Epithelial cell of esophagus (primary cell): ENCODE data around the gene HAUS8.
A peak's percentile ranks its signal among the peaks of the same experiment; 100 is the strongest.

Experiments
- DNase-seq: peaks from one replicate; pipeline ENCODE4 v3.0.0; 2010; ENCODE audit warnings: low read depth
- H3K4me3 ChIP-seq: 2 replicates; pipeline ENCODE4 v1.5.1; 2011; ENCODE audit warnings: mild to moderate bottlenecking, low read length, control low read depth
- TF ChIP-seq, protein P1 (sequence below): IDR thresholded peaks from 2 replicates; pipeline ENCODE4 v1.5.1; 2011; ENCODE audit warnings: low read depth, mild to moderate bottlenecking, low read length, control low read depth, inconsistent platforms; ENCODE audit not compliant: insufficient read depth; ENCODE audit errors: missing control alignments

The HAUS8 gene, protein sequence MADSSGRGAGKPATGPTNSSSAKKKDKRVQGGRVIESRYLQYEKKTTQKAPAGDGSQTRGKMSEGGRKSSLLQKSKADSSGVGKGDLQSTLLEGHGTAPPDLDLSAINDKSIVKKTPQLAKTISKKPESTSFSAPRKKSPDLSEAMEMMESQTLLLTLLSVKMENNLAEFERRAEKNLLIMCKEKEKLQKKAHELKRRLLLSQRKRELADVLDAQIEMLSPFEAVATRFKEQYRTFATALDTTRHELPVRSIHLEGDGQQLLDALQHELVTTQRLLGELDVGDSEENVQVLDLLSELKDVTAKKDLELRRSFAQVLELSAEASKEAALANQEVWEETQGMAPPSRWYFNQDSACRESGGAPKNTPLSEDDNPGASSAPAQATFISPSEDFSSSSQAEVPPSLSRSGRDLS

DNA sequence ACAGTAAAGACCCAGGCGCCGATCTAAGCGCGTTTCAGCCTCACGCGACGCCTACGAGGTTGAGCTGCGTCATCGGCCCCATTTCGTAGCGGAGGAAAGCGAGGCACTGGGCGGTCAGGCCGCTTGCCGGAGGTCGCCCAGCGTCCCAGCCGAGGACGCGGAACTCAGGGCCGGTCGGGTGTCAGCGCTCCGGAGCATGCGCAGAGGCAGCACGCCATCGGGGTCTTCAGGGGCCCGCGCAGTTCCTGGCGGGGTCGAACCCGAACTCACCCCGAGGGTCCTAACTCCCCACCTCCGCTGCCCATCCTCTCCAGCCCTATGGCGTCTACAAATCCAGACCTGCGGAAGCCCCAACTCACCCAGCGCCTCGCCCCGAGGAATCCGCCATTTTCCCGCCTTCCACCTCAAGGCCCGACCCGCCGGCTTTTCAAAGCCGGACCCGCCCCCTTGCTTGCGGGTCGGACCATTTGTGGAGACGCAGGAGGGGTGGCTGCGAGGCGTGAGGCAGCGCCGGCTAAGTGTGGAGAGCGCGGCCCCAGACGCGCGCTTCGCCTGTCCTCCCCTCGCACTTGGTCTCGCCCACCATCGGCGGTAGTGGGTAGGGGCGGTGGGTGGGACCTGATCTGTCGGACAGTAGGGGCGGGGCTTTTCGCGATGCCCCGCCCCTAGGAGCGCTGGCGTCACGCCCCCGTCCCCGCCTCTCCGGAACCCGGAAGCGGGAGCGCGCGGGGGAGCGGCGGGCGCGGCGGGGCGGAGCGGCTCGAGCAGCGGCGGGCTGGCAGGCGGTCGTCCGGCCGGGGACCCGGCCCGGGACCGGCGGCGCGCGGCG is at the start of gene HAUS8, which contains the start of gene MYO9B:
TSS of gene HAUS8 (minus strand) at position 418 of the 829 bp plus-strand sequence. CDS start at position 388, 30 bp downstream.
TSS of gene MYO9B (plus strand) at position 743 of the 829 bp plus-strand sequence. CDS start 25,941 bp downstream, outside the sequence.
- TF ChIP-seq, protein P1, sequence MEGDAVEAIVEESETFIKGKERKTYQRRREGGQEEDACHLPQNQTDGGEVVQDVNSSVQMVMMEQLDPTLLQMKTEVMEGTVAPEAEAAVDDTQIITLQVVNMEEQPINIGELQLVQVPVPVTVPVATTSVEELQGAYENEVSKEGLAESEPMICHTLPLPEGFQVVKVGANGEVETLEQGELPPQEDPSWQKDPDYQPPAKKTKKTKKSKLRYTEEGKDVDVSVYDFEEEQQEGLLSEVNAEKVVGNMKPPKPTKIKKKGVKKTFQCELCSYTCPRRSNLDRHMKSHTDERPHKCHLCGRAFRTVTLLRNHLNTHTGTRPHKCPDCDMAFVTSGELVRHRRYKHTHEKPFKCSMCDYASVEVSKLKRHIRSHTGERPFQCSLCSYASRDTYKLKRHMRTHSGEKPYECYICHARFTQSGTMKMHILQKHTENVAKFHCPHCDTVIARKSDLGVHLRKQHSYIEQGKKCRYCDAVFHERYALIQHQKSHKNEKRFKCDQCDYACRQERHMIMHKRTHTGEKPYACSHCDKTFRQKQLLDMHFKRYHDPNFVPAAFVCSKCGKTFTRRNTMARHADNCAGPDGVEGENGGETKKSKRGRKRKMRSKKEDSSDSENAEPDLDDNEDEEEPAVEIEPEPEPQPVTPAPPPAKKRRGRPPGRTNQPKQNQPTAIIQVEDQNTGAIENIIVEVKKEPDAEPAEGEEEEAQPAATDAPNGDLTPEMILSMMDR = no peak
- H3K4me3 ChIP-seq = peak within 1 kb of the TSS; percentile 89
- DNase-seq = peak; percentile 100

DNA sequence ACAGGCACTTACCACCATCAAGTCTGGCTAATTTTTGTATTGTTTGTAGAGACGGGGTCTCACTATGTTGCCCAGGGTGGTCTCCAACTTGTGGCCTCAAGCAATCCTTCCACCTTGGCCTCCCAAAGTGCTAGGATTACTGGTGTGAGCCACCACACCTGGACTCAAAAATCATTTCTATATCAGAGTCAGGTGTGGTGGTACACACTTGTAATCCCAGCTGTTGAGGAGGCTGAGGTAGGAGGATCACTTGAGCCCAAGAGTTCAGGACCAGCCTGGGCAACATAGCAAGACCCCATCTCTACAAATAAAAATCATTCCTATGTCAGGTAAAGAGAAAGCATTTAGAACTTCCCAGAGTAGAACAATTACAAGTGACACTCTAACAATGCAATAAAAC is 48.8 kb upstream of the HAUS8 start:
- DNase-seq = no peak
- H3K4me3 ChIP-seq = no peak overlapping the region
- TF ChIP-seq, protein P1 = no peak

DNA sequence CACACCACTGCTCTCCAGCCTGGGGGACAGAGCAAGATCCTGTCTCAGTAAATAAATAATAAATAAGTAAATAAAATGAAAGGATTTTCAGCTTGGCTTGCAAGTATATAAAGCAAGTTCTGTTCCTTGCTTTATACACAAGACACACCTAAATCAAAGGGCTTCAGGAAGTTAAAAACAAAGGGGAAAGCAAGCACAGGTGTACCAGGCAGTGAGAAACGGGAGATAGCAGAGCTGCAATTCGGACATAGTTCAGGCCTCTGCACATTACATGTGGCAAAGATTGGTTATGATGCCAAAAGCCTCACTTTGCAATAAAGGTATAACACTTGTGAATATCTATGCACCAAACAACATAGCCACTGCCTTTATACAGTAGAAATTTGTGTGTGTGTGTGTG is 47.8 kb upstream of the HAUS8 start:
- TF ChIP-seq, protein P1 = no peak
- H3K4me3 ChIP-seq = no peak overlapping the region
- no peak for DNase-seq

DNA sequence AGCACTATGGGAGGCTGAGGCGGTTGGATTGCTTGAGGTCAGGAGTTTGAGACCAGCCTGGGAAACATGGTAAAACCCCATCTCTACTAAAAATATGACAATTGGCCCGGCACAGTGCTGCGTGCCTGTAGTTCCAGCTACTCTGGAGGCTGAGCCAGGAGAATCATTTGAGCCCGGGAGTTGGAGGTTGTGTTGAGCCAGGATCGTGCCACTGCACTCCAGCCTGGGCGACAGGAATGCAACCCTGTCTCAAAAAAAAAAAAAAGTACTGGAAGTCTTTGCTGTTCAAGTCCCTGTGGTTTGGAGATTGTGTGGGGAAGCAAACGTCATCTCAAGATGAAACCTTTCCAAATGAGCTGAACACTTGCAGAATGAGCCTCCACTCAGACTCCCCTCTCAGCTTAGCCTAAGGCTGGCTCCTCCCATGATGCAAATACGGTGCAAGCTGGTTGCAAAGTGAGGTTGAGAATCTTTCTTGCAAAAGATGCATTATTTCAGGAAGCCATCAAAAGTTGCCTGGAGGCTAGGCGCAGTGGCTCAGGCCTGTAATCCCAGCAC is 46.6 kb upstream of the HAUS8 start:
- TF ChIP-seq, protein P1 = no peak
- DNase-seq = no peak

DNA sequence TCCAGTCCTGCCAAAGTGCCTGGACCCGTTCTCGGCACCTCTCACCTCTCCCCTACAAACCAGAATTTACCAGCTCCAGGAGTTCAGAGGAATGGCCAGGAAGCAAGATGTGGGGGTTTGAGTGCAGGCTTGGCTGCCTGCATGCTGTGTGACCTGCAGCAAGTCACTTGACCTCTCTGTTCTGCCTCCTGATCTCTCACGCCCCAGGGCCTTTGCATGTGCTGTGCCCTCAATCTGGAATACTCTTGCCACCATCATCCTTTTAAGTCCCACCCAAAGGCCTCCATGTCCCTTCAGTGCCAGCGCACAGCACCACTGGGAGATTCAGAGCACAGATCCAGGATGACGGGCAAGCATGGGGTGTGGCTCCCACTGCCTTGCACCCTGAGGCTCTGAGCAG is 43.7 kb upstream of the HAUS8 start:
- no peak overlapping the region for H3K4me3 ChIP-seq
- no peak for DNase-seq
- TF ChIP-seq, protein P1 = no peak

More for the DNA sequence above, 46.6 kb upstream of the HAUS8 start:
- no peak overlapping the region for H3K4me3 ChIP-seq

DNA sequence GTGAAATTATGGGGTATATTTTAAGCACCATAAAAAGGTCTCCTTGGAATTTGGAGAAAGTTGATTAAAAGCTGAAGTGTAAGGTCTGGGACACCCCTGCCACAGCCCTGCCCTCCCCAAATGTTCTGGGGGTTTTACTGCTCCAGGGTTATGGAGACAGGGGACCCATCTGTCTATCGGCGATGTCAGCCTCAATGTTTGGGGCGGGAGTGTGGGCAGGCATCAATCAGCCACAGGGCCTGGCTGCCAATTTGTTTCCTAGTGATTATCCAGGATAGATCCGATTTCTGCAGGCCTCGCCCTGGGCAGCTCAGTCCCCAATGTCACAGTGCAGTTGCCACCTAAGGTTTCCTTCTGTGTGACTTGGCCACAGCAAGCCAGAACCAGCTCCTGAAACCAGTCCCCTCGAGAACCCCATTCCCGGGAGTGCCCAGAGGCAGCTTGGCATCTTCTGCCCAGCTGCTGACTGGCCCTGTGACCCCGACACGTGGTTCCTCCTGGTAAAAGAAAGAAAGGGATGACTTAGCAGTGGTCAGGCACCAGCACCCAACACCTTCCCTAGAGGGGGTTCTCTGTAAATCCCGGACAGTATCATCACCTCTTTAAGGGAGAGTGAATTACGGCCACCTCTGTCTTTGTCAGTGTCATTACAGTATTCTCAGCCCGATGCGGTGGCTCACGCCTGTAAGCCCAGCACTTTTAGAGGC is 41.9 kb upstream of the HAUS8 start:
- no peak for DNase-seq
- TF ChIP-seq, protein P1 = no peak
- no peak overlapping the region for H3K4me3 ChIP-seq
